ENCODE measurements around the gene HOXA9. TPM values are rescaled to one million over a fixed set of nuclear protein-coding genes. Genes with fewer than 3 reads are reported as not detected.
A peak's percentile ranks its signal among the peaks of the same experiment; 100 is the strongest.

HOXA9 gene
- polyA plus RNA-seq, 3 donors = 0.55 to 1.9 (median 1.2) TPM

- no peak overlapping the region for H3K9ac ChIP-seq (ENCODE audit: insufficient read depth, low read length, poor library complexity, severe bottlenecking)
- H3K4me1 ChIP-seq (ENCODE audit: control insufficient read depth in 1 of 2, insufficient read depth in 2 of 2, low read length in 2 of 2) = peaks cover 60 to 76% of the 10 kb centered on the region in 2 donors
- H3K9me3 ChIP-seq (replicated peaks in 1 of 2; ENCODE audit: control insufficient read depth in 1 of 2, insufficient read depth in 1 of 2, low read length in 2 of 2) = peaks cover 0 to 51% of the 10 kb centered on the region in 2 donors
- H3K36me3 ChIP-seq (replicated peaks in 1 of 2; ENCODE audit: control insufficient read depth in 1 of 2, insufficient read depth in 2 of 2, low read length in 2 of 2) = no peaks in the 10 kb centered on the region
- H3K27ac ChIP-seq (ENCODE audit: low read depth in 1 of 2, low read length in 2 of 2) = no peak overlapping the region
- Mint-ChIP-seq H3K4me1 (peaks cover 69% of the 10 kb centered on the region), H3K4me3 (peak overlapping the region; percentile 64 to 86), H3K27ac (no peak overlapping the region), H3K36me3 (peaks cover 10 to 33% of the 10 kb centered on the region in 2 donors), H3K27me3 (ENCODE audit: low read depth in 3 of 3) (peaks cover 88 to 93% (median 88%) of the 10 kb centered on the region in 3 donors), H3K9me3 (peaks cover 0 to 55% (median 22%) of the 10 kb centered on the region in 7 donors)
- H3K4me3 ChIP-seq (replicated peaks in 1 of 3; ENCODE audit: low read depth in 2 of 3, low read length in 3 of 3) = peak overlapping the region in 1 of 3 experiments; percentile 94
- DNase-seq = no peak
- peaks cover 4% of the 10 kb centered on the region for H3K79me2 ChIP-seq (ENCODE audit: insufficient read depth, low read length)
- H3K27me3 ChIP-seq (ENCODE audit: control insufficient read depth in 2 of 2, insufficient read depth in 2 of 2, low read length in 2 of 2) = peaks cover 72 to 92% of the 10 kb centered on the region in 2 donors
- H2AFZ ChIP-seq (ENCODE audit: insufficient read depth, low read depth, low read length, poor library complexity, severe bottlenecking) = peak overlapping the region; percentile 90
- intact Hi-C loops (cut with micrococcal nuclease) = loop anchor here (5.0 to 10.0 kb wide), 6 partner anchors 62 to 1297 kb away; partner anchors contain the start of gene HOXA1 (in 1 of the 2)
- H3K4me2 ChIP-seq (replicated peaks; ENCODE audit: extremely low read depth, low read length, poor library complexity, severe bottlenecking) = peak overlapping the region; percentile 92
- no peak for TF ChIP-seq CTCF (IDR thresholded peaks at IDR 0.05)
- WGBS (ENCODE audit: insufficient coverage) = 14% methylated on average over 18 of the region's 27 CpGs
- H4K20me1 ChIP-seq (ENCODE audit: insufficient read depth, low read length) = no peaks in the 10 kb centered on the region
Observed at GRCh38 chr7:27159266-27160144, 5.8 kb downstream of the HOXA9 start.

GRCh38 chr7:27158436-27159265, 6.7 kb downstream of the HOXA9 start:
- H3K9me3 ChIP-seq (replicated peaks in 1 of 2; ENCODE audit: control insufficient read depth in 1 of 2, insufficient read depth in 1 of 2, low read length in 2 of 2) = peaks cover 0 to 53% of the 10 kb centered on the region in 2 donors
- H3K4me2 ChIP-seq (replicated peaks; ENCODE audit: extremely low read depth, low read length, poor library complexity, severe bottlenecking) = peak overlapping the region; percentile 7
- H3K36me3 ChIP-seq (replicated peaks in 1 of 2; ENCODE audit: control insufficient read depth in 1 of 2, insufficient read depth in 2 of 2, low read length in 2 of 2) = no peaks in the 10 kb centered on the region
- Mint-ChIP-seq H3K27me3 (ENCODE audit: low read depth in 3 of 3) (peaks cover 88 to 93% (median 89%) of the 10 kb centered on the region in 3 donors), H3K4me1 (peaks cover 64% of the 10 kb centered on the region), H3K9me3 (peaks cover 0 to 56% (median 22%) of the 10 kb centered on the region in 7 donors), H3K27ac (no peak overlapping the region), H3K36me3 (peaks cover 6 to 28% of the 10 kb centered on the region in 2 donors), H3K4me3 (peak overlapping the region in 1 of 2 donors; percentile 72)
- TF ChIP-seq CTCF (IDR thresholded peaks at IDR 0.05) = no peak
- intact Hi-C loops (cut with micrococcal nuclease) = loop anchor here in 1 of 2 donors (5.0 kb wide), 2 partner anchors 61 to 1296 kb away; partner anchors contain the start of gene HOXA1
- H3K79me2 ChIP-seq (ENCODE audit: insufficient read depth, low read length) = no peaks in the 10 kb centered on the region
- no peak for DNase-seq
- H3K27ac ChIP-seq (ENCODE audit: low read depth in 1 of 2, low read length in 2 of 2) = no peak overlapping the region
- H4K20me1 ChIP-seq (ENCODE audit: insufficient read depth, low read length) = no peaks in the 10 kb centered on the region
- no peak overlapping the region for H2AFZ ChIP-seq (ENCODE audit: insufficient read depth, low read depth, low read length, poor library complexity, severe bottlenecking)
- 5% methylated on average over 28 of the region's 35 CpGs for WGBS (ENCODE audit: insufficient coverage)
- H3K27me3 ChIP-seq (ENCODE audit: control insufficient read depth in 2 of 2, insufficient read depth in 2 of 2, low read length in 2 of 2) = peaks cover 75 to 92% of the 10 kb centered on the region in 2 donors
- H3K9ac ChIP-seq (ENCODE audit: insufficient read depth, low read length, poor library complexity, severe bottlenecking) = no peak overlapping the region
- peak overlapping the region in 1 of 3 experiments; percentile 20 for H3K4me3 ChIP-seq (replicated peaks in 1 of 3; ENCODE audit: low read depth in 2 of 3, low read length in 3 of 3)
- H3K4me1 ChIP-seq (ENCODE audit: control insufficient read depth in 1 of 2, insufficient read depth in 2 of 2, low read length in 2 of 2) = peaks cover 52 to 68% of the 10 kb centered on the region in 2 donors

Measured in CD14-positive monocyte (primary cell).